Panc1 (cell line): ENCODE data around the gene CREG1. TPM values are rescaled to one million over a fixed set of nuclear protein-coding genes. Genes with fewer than 3 reads are reported as not detected.

Experiments
- ATAC-seq: fragments of 200-7000 bp; cut with Tn5 transposase; 2 replicates; pipeline ENCODE4 v1.9.1; 2020; ENCODE audit warnings: mild to moderate bottlenecking, moderate library complexity
- BruUV-seq: library from RNA; stranded (reverse); fragments of 400-500 nt; replicated peaks from 2 replicates; lab custom pipeline; 2021; lab: Mats Ljungman, UMichigan
- CTCF ChIA-PET: fragments of 300-600 bp; sonication (Branson Sonifier 250); formaldehyde crosslinking; loops from one replicate; lab custom pipeline; 2022; ENCODE audit warnings: antibody characterized with exemption; lab: Charles Lee
- POLR2A ChIA-PET: fragments of 300-600 bp; sonication (Branson Sonifier 250); formaldehyde crosslinking; loops from one replicate; lab custom pipeline; 2022; ENCODE audit warnings: antibody characterized with exemption; lab: Charles Lee
- DNase-seq: peaks from one replicate; pipeline ENCODE4 v3.0.0-alpha.2; 2010; ENCODE audit warnings: low read depth, low spot score
- H3K27ac ChIP-seq: 2 replicates; pipeline ENCODE4 v1.5.1; 2011; ENCODE audit warnings: mild to moderate bottlenecking, low read length, inconsistent platforms
- H3K27me3 ChIP-seq: fragments of 200-500 bp; sonication (Bioruptor generic); 2 replicates; pipeline ENCODE4 v1.6.0; 2014; ENCODE audit warnings: low read length, inconsistent platforms; ENCODE audit not compliant: control insufficient read depth, insufficient read depth
- H3K36me3 ChIP-seq: fragments of 200-500 bp; sonication (Bioruptor generic); 2 replicates; pipeline ENCODE4 v1.5.1; 2014; ENCODE audit warnings: inconsistent platforms, mild to moderate bottlenecking, low read length, moderate library complexity; ENCODE audit not compliant: control insufficient read depth, insufficient read depth
- H3K4me1 ChIP-seq: 2 replicates; pipeline ENCODE4 v1.5.1; 2011; ENCODE audit warnings: inconsistent platforms, mild to moderate bottlenecking, low read length, moderate library complexity; ENCODE audit not compliant: control insufficient read depth, insufficient read depth
- H3K4me3 ChIP-seq, 2 experiments: 2 replicates each; pipeline ENCODE4 v1.5.1; 2011 to 2012; ENCODE audit warnings: low read depth in 2 of 2, low read length in 2 of 2, mild to moderate bottlenecking in 2 of 2, inconsistent platforms in 1 of 2, moderate library complexity in 1 of 2
- H3K9me3 ChIP-seq: fragments of 200-500 bp; sonication (Bioruptor generic); 2 replicates; pipeline ENCODE4 v1.5.1; 2014; ENCODE audit warnings: low read depth, mild to moderate bottlenecking, inconsistent platforms, low read length, moderate library complexity; ENCODE audit not compliant: control insufficient read depth, insufficient read depth
- CTCF ChIP-seq: fragments of 450-650 bp; IDR thresholded peaks from 2 replicates; pipeline ENCODE4 v1.5.1; 2017; ENCODE audit warnings: mild to moderate bottlenecking
- POLR2AphosphoS5 ChIP-seq: IDR thresholded peaks from 2 replicates; pipeline ENCODE4 v1.6.1; 2012; ENCODE audit warnings: mild to moderate bottlenecking, low read depth, low read length, moderate library complexity
- REST ChIP-seq, 2 experiments: IDR thresholded peaks; 2 replicates each; pipeline ENCODE4 v1.6.1; 2011 to 2012; ENCODE audit warnings: low read depth in 2 of 2, control low read depth in 1 of 2, low read length in 1 of 2, mild to moderate bottlenecking in 1 of 2, moderate library complexity in 1 of 2; ENCODE audit not compliant: insufficient read depth in 1 of 2
- SIN3A ChIP-seq: IDR thresholded peaks from 2 replicates; pipeline ENCODE4 v1.6.1; 2012; ENCODE audit warnings: low read depth, mild to moderate bottlenecking, low read length, moderate library complexity, borderline replicate concordance; ENCODE audit not compliant: insufficient read depth
- TCF7L2 ChIP-seq: IDR thresholded peaks from 2 replicates; pipeline ENCODE4 v1.6.1; 2011; ENCODE audit warnings: mild to moderate bottlenecking, low read depth, low read length, inconsistent platforms
- in situ Hi-C: cut with HindIII; loops from 2 replicates; pipeline ENCODE4 v1.10.0; 2016; ENCODE audit warnings: low sequenced_read_pairs, low pct_unique_long_range_greater_than_20kb
- intact Hi-C: fragments of 100-400 bp; cut with micrococcal nuclease; formaldehyde crosslinking; loops from one replicate; pipeline ENCODE4 v1.10.0; 2022; ENCODE audit not compliant: unreplicated experiment
- total RNA-seq: library from RNA; stranded (reverse); gene quantifications from one replicate; pipeline ENCODE4 v1.2.1, GENCODE V29; 2021; ENCODE audit not compliant: unreplicated experiment

The CREG1 gene
- total RNA-seq, 1 experiment from 2014 or later, result 25.9 TPM

GRCh38 chr1:167545349-167545748, 8.2 kb downstream of the CREG1 start:
- in situ Hi-C loops, result no loop called here
- H3K36me3 ChIP-seq, result no peaks in the 10 kb centered on the region

GRCh38 chr1:167544447-167545093, 9.0 kb downstream of the CREG1 start:
- CTCF ChIA-PET, result no interaction called here
- Histone ChIP-seq H3K4me1 (no peaks in the 10 kb centered on the region), H3K27me3 (no peaks in the 10 kb centered on the region), H3K36me3 (no peaks in the 10 kb centered on the region), H3K4me3 (no peak overlapping the region), H3K27ac (no peak overlapping the region), H3K9me3 (no peaks in the 10 kb centered on the region)
- POLR2A ChIA-PET, result no interaction called here
- intact Hi-C loops, result no loop called here
- no peak for TF ChIP-seq SIN3A
- no peak for TF ChIP-seq POLR2AphosphoS5
- no peak for TF ChIP-seq CTCF
- no peak for TF ChIP-seq REST (IDR thresholded peaks at IDR 0.05; ENCODE audit: insufficient read depth in 1 of 2, low read depth in 2 of 2, low read length in 1 of 2)
- no peak for TF ChIP-seq TCF7L2
- BruUV-seq, result no TSS peak
- in situ Hi-C loops, result no loop called here
- DNase-seq (no peak), ATAC-seq (no peak)

More at GRCh38 chr1:167545349-167545748, 8.2 kb downstream of the CREG1 start:
- Histone ChIP-seq H3K4me3 (no peak overlapping the region), H3K9me3 (no peaks in the 10 kb centered on the region), H3K27ac (no peak overlapping the region), H3K27me3 (no peaks in the 10 kb centered on the region), H3K4me1 (no peaks in the 10 kb centered on the region)
- intact Hi-C loops, result no loop called here
- DNase-seq (no peak), ATAC-seq (no peak)
- CTCF ChIA-PET, result no interaction called here
- no TSS peak for BruUV-seq
- POLR2A ChIA-PET, result no interaction called here
- TF ChIP-seq TCF7L2 (no peak), CTCF (no peak), POLR2AphosphoS5 (no peak), REST (IDR thresholded peaks at IDR 0.05; ENCODE audit: insufficient read depth in 1 of 2, low read depth in 2 of 2, low read length in 1 of 2) (no peak), SIN3A (no peak)
